ENCODE data around the gene ANKRD27. TPM values are rescaled to one million over a fixed set of nuclear protein-coding genes. Genes with fewer than 3 reads are reported as not detected.

The ANKRD27 gene
- total RNA-seq, 1 donor from 2014 or later = 44.5 TPM

GRCh38 chr19:32605544-32605943 is 69.4 kb downstream of the ANKRD27 start:
- peaks cover 90% of the 10 kb centered on the region for H3K36me3 ChIP-seq
- no peak overlapping the region for H3K27ac ChIP-seq
- TF ChIP-seq, protein P1, sequence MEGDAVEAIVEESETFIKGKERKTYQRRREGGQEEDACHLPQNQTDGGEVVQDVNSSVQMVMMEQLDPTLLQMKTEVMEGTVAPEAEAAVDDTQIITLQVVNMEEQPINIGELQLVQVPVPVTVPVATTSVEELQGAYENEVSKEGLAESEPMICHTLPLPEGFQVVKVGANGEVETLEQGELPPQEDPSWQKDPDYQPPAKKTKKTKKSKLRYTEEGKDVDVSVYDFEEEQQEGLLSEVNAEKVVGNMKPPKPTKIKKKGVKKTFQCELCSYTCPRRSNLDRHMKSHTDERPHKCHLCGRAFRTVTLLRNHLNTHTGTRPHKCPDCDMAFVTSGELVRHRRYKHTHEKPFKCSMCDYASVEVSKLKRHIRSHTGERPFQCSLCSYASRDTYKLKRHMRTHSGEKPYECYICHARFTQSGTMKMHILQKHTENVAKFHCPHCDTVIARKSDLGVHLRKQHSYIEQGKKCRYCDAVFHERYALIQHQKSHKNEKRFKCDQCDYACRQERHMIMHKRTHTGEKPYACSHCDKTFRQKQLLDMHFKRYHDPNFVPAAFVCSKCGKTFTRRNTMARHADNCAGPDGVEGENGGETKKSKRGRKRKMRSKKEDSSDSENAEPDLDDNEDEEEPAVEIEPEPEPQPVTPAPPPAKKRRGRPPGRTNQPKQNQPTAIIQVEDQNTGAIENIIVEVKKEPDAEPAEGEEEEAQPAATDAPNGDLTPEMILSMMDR (IDR thresholded peaks at IDR 0.05) = no peak
- no peaks in the 10 kb centered on the region for H3K4me1 ChIP-seq
- ATAC-seq (no peak), DNase-seq (no peak)
- no peaks in the 10 kb centered on the region for H3K9me3 ChIP-seq
- intact Hi-C loops (cut with DNase I) = no loop called here
- no peak overlapping the region for H3K4me3 ChIP-seq
- no peaks in the 10 kb centered on the region for H3K27me3 ChIP-seq (ENCODE audit: low read depth)

DNA sequence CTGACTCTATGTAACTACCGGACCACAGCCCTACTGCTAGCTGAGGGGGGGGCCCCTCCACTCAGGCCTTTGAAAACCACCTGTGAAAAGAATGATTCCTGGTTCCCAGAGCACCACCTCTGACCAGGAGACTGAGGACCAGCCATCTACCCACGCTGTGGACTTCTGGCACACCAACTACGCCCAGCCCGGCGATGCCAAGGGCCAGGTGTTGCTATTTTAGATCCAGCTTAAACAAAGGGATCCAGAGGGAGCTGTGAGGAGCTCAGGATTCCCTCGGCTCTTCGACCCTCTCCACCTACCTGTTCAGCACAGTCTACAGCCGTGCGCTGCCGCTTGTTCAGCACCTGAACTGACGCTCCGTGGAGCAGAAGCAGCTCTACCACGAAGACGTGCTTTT is 71.0 kb downstream of the ANKRD27 start:
- TF ChIP-seq, protein P1 (IDR thresholded peaks at IDR 0.05) = no peak
- H3K27me3 ChIP-seq (ENCODE audit: low read depth) = no peaks in the 10 kb centered on the region
- ATAC-seq (no peak), DNase-seq (no peak)
- H3K4me1 ChIP-seq = no peaks in the 10 kb centered on the region
- H3K36me3 ChIP-seq = peaks cover 93% of the 10 kb centered on the region
- no peak overlapping the region for H3K27ac ChIP-seq
- no peaks in the 10 kb centered on the region for H3K9me3 ChIP-seq
- intact Hi-C loops (cut with DNase I) = no loop called here
- no peak overlapping the region for H3K4me3 ChIP-seq

- peaks cover 99% of the 10 kb centered on the region for H3K36me3 ChIP-seq
- no peaks in the 10 kb centered on the region for H3K9me3 ChIP-seq
- DNase-seq (no peak), ATAC-seq (peak; percentile 58 to 64)
- no peak overlapping the region for H3K4me3 ChIP-seq
- no peaks in the 10 kb centered on the region for H3K4me1 ChIP-seq
- no peak overlapping the region for H3K27ac ChIP-seq
- no peaks in the 10 kb centered on the region for H3K27me3 ChIP-seq (ENCODE audit: low read depth)
- TF ChIP-seq, protein P1 (IDR thresholded peaks at IDR 0.05) = peak; percentile 78
- intact Hi-C loops (cut with DNase I) = no loop called here
Observed at GRCh38 chr19:32599736-32600157, 75.2 kb downstream of the ANKRD27 start.

GRCh38 chr19:32599258-32599657 is 75.7 kb downstream of the ANKRD27 start:
- H3K9me3 ChIP-seq = no peaks in the 10 kb centered on the region
- DNase-seq = no peak
- intact Hi-C loops (cut with DNase I) = no loop called here
- no peak for ATAC-seq
- H3K4me1 ChIP-seq = no peaks in the 10 kb centered on the region
- H3K27me3 ChIP-seq (ENCODE audit: low read depth) = no peaks in the 10 kb centered on the region
- H3K4me3 ChIP-seq = no peak overlapping the region
- TF ChIP-seq, protein P1 (IDR thresholded peaks at IDR 0.05) = no peak
- peaks cover 99% of the 10 kb centered on the region for H3K36me3 ChIP-seq
- no peak overlapping the region for H3K27ac ChIP-seq

DNA sequence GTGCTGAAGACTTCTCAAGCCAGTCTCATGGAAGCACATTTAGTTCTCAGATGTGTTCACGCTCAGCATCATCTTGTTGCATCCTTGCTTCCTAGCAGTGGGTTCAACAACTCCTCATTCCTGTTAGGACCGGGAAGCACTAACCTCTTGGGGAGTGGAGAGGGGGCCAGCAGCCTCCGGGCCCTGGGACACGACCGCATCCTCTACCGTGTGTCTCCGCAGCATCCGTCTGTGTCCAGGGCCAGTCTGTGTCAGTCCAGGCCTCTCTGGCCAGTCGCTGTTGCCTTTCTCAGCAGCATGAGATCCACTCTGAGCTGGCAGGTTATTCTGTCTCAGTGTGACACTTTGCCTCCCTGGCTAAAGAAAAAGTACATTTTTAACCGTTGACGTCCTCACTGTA is 77.0 kb downstream of the ANKRD27 start:
- Histone ChIP-seq H3K4me3 (no peak overlapping the region), H3K36me3 (peaks cover 99% of the 10 kb centered on the region), H3K9me3 (no peaks in the 10 kb centered on the region), H3K4me1 (no peaks in the 10 kb centered on the region), H3K27ac (no peak overlapping the region), H3K27me3 (ENCODE audit: low read depth) (no peaks in the 10 kb centered on the region)
- TF ChIP-seq, protein P1 (IDR thresholded peaks at IDR 0.05) = no peak
- DNase-seq (no peak), ATAC-seq (no peak)
- intact Hi-C loops (cut with DNase I) = no loop called here

- Histone ChIP-seq H3K9me3 (no peaks in the 10 kb centered on the region), H3K27me3 (ENCODE audit: low read depth) (no peaks in the 10 kb centered on the region), H3K36me3 (peaks cover 74% of the 10 kb centered on the region), H3K4me1 (no peaks in the 10 kb centered on the region), H3K4me3 (no peak overlapping the region), H3K27ac (no peak overlapping the region)
- no peak for ATAC-seq
- intact Hi-C loops (cut with DNase I) = no loop called here
- DNase-seq = no peak
- TF ChIP-seq, protein P1 (IDR thresholded peaks at IDR 0.05) = no peak
Observed at GRCh38 chr19:32595491-32595890, 79.5 kb downstream of the ANKRD27 start.
